WI38 (cell line): ENCODE measurements around the gene CACNA2D1.
"Not testable (repeated sequence)": the region's sequence is repeated elsewhere in the genome, so short reads cannot be mapped to it uniquely, and the experiment has no call there.

Experiments
- H3K4me3 ChIP-seq: 2 replicates; pipeline ENCODE4 v1.5.1; 2011; ENCODE audit warnings: low read depth, mild to moderate bottlenecking, control low read depth, low read length
- TF ChIP-seq, protein P1 (sequence below): IDR thresholded peaks from 2 replicates; pipeline ENCODE4 v1.5.1; 2012; ENCODE audit warnings: low read depth, mild to moderate bottlenecking, control low read depth, low read length

Gene CACNA2D1

DNA sequence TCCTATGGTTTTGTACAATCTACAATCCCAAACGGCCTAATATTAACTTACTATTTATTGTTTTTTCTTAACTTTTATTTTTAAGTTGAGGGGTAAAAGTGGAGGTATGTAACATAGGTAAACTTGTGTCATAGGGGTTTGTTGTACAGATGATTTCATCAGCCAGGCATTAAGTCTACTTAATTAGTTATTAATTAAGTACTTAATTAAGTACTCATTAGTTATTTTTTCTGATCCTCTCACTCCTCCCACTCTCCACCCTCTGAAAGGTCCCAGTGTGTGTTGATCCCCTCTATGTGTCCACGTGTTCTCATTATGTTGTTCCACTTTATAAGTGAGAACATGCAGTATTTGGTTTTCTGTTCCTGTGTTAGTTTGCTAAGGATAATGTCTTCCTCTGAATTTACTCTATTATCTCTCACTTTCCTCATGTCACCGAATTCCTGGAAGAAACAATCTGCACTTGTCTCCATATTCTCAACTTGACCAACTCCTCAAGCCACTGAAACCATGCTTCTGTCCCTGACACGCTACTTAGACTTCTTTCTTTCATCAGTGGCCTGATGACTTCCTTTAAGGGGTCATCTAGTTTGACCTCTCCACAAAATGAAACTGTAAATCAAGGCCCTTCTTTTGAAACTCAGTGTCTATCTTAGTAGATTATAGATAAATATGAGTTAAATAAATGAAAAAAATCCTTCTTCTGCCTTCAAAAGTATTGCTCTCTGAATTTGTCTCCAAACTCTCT is 9.1 kb downstream of the CACNA2D1 start:
- TF ChIP-seq, protein P1, sequence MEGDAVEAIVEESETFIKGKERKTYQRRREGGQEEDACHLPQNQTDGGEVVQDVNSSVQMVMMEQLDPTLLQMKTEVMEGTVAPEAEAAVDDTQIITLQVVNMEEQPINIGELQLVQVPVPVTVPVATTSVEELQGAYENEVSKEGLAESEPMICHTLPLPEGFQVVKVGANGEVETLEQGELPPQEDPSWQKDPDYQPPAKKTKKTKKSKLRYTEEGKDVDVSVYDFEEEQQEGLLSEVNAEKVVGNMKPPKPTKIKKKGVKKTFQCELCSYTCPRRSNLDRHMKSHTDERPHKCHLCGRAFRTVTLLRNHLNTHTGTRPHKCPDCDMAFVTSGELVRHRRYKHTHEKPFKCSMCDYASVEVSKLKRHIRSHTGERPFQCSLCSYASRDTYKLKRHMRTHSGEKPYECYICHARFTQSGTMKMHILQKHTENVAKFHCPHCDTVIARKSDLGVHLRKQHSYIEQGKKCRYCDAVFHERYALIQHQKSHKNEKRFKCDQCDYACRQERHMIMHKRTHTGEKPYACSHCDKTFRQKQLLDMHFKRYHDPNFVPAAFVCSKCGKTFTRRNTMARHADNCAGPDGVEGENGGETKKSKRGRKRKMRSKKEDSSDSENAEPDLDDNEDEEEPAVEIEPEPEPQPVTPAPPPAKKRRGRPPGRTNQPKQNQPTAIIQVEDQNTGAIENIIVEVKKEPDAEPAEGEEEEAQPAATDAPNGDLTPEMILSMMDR: no peak
- no peak overlapping the region for H3K4me3 ChIP-seq

DNA sequence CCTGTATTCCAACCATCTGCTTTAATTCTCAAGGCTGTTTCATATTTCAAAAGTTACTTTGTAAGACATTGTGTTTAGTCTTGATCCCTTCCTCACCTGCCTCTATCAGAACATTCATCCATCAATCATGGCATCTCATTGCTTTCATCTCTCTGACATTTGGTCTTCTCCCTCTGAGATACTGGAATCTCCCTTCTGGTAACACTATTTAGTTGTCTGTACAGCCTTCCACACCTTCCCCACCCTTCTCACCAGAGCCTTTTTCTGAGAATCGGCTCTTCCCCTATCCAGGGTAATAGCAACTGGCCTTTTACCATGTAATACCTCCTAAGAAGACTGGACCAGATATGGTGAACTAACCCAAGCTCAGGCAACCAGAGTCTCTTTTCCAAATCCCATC is 10.1 kb downstream of the CACNA2D1 start:
- H3K4me3 ChIP-seq: no peak overlapping the region
- TF ChIP-seq, protein P1: no peak

DNA sequence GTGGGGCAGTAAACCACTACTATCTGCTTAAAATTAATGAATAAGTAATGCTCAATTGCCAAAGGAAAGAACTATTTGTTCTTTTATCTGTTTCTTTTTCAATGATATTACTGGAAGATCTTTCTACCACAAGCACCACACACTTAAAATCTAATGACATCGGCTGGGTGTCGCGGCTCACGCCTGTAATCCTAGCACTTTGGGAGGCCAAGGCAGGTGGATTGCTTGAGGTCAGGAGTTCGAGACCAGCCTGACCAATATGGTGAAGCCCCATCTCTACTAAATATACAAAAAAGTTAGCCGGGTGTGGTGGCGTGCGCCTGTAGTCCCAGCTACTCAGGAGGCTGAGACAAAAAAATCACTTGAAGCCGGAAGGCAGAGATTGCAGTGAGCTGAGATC is 10.8 kb downstream of the CACNA2D1 start:
- H3K4me3 ChIP-seq: not testable (repeated sequence)

DNA sequence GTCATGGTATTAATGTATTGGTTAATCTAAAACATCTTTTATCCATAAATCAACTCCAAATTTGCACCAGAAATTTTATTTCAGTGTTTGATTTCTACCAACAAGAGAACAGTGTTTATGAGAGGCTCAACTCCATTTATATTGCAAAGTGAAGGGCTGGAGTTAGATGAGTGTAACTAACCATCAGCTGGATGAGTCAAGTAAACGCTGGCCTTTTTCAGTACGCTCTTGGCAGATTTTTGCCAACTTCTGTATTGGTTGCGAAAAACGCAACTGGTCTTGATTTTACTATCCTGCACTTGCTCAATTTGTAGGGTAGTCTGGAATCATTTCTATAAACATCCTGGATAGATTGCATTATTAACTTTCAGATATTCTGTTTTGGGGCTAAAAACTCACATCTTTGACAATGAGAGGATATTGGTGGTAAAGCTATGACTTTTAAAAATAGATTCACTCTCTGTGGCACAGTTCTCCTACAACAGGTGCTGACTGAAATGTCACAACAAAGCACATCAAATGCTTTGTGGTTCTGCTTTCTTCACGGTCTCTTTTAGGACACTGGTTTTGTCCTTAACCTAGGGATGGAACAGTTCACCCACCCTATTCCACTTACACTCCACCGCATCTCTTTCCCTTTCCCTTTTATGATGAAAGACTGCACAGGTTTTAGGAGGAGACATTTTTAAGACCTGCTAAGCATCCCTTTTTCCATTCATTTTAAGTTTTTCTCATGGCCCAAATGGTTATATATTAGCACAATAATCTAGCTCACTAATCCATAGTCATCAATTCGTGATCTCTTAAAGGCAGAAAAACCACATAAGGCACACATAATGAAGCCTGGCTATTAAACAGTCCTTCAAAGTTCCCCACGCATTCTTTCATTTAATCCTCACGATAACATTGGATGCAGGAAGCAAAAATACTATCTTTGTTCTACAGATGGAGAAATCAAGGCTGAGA is 12.8 kb downstream of the CACNA2D1 start:
- no peak overlapping the region for H3K4me3 ChIP-seq
- TF ChIP-seq, protein P1: no peak

DNA sequence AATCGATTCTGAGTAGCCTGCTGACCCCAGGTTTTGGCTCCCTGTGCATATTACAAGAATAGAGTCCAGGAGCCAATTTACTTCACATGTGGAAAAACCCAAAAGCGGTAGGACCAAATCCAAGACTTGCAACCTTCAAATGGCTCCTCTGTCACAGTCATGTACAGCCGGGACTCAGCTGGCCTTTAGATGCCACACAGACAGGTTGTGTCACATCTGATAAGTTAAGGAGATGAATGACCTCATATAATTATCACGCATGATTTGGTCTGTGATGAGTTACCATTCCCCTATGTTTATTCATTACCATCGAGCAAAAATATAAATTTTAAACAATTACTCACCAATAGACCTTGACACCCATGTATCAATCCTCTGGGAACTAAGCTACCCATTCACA is 14.2 kb downstream of the CACNA2D1 start:
- no peak overlapping the region for H3K4me3 ChIP-seq
- TF ChIP-seq, protein P1: no peak

- TF ChIP-seq, protein P1: no peak
- H3K4me3 ChIP-seq: no peak overlapping the region
Observed at GRCh38 chr7:82428186-82428961, 15.2 kb downstream of the CACNA2D1 start.

DNA sequence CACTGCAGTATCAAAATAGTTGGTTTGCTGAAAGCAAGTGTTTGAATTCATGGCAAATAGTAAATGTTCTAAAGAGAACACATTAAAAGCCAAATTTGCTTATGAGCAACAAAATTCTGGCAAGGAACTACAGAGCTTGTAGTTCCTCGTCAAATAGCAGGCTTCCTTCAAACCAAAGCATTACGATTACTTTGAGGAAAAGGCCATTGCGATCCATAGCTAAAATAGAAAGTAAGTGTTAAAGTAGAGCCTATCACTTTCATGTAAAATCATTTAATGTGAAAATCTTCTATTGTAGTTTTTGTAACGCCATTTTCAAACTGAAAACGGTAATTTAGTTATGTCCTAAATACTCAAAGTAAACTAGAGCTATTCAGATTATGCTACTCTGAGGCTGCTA is 20.1 kb downstream of the CACNA2D1 start:
- no peak overlapping the region for H3K4me3 ChIP-seq
- TF ChIP-seq, protein P1: no peak
